Fibroblast of peridontal ligament (primary cell): ENCODE measurements around the gene NUP62.

Source experiments
- DNase-seq: peaks from one replicate; pipeline ENCODE4 v3.0.0-alpha.2; 2010; ENCODE audit errors: extremely low read depth

Gene NUP62

GRCh38 chr19:49866933-49867782 lies 62.1 kb downstream of the NUP62 start, which contains the start of gene PNKP:
Gene PNKP, minus strand, starts transcription at chr19:49867576. Its CDS starts 372 bp downstream, at chr19:49867204.
- peak; percentile 87 for DNase-seq

DNA sequence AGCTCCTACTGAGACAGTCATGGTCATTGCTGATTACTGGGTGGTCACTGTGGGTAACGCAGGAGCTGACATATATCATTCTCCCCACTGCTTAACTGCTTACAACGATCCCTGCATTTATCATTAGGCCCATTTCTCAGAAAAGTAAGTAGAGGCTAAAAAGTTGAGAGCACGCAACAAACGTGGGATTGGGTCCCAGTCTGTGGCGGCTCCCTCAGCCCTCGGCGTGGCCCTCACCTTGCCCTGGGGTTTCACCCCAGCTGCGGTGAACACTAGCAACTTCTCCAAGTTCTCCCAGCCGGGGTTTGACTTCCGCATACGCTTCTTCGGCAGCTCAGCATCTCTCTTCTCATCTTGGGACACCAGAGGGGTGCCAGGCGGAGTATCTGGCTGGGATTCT lies 64.4 kb downstream of the NUP62 start:
- no peak for DNase-seq

- no peak for DNase-seq
Observed at GRCh38 chr19:49863935-49864320, 65.4 kb downstream of the NUP62 start.

GRCh38 chr19:49863254-49863934 lies 65.9 kb downstream of the NUP62 start:
- DNase-seq, result no peak

GRCh38 chr19:49862391-49863253 lies 66.7 kb downstream of the NUP62 start:
- DNase-seq, result no peak

- DNase-seq, result no peak
Observed at GRCh38 chr19:49861541-49862378, 67.5 kb downstream of the NUP62 start.

- DNase-seq, result no peak
Observed at GRCh38 chr19:49861107-49861506, 68.2 kb downstream of the NUP62 start.

DNA sequence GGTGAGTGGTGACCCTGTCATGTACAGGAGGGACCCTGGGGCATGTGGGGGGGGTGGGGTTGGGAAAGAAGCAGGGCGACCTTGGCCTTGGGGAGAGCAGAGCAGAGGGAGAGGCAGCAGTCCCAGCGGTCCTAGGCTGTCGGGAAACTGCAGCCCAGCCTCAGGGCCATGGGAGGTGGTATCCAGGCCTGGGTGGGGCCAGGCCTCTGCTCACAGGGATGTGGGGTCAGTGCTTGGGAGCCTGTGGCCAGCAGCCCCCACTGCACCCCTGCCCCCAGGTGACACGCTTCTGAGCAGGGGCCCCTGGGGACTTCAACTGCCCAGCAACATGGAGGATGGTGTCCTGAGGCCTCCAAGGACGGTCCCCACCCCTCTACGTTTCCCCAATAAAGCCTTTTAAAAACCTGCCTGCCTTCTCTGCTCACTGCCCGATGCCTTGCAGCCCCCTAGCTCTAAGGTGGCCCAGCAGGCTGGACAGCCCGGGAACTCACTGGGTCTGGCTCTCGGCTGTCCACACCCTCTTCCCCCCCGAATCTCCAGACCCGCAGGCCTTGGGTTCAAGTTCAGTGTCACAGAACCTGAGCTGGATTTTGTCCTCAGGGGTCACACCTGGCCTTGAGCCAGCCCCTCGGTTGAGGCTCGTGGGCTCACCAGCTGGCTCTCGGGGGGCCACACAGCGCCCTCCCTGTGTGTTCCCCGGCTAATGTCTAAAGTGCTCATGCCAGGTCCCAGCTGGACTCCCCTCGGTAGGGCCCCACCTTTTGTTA lies 68.8 kb downstream of the NUP62 start:
- DNase-seq, result no peak

- DNase-seq, result no peak
Observed at GRCh38 chr19:49859682-49860335, 69.5 kb downstream of the NUP62 start.

- DNase-seq, result no peak
Observed at GRCh38 chr19:49858088-49858985, 71.0 kb downstream of the NUP62 start.

GRCh38 chr19:49857838-49858087 lies 71.5 kb downstream of the NUP62 start:
- no peak for DNase-seq

DNA sequence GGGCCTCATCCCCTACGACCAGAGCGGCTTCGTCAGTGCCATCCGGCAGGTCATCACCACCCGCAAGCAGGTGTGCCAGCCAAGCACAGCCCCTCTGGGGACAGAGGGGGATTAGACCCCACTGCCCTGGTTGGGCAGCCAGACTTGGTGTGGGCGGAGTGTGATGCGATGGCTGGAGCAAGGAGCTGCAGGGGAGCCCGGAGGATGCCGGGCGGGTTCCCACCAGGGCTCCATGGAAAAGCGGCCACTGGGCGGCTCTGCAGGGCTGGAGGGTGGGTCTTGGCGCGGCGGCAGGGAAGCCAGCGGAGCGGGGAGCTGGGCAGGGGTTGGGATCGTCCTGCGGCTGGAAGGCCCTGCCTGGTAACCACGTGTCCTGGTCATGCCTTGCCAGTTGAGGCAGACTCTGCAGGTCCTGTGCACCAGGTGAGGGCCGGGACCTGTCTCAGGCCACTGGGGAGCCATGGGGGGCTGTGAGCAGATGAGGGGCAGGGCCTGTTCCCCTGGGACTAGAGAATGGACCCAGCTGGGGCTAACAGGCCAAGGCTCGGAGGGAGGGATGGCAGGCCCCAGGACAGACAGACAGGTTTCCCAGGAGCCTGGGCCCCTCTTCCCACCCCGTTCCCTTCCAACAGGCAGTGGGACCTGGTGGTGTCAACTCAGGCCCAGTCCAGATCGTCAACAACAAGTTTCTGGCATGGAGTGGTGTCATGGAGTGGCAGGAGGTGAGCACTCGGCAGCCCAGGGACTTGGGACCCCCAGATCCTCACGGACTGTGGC lies 72.1 kb downstream of the NUP62 start:
- DNase-seq, result no peak
